T-helper 22 cell (primary cell): ENCODE results near the gene POLD1.
"Not testable (repeated sequence)": the region's sequence is repeated elsewhere in the genome, so short reads cannot be mapped to it uniquely, and the experiment has no call there.

Source experiments
- DNase-seq: peaks from one replicate; pipeline ENCODE4 v3.0.0-alpha.2; 2020; ENCODE audit warnings: low read depth

The POLD1 gene

DNA sequence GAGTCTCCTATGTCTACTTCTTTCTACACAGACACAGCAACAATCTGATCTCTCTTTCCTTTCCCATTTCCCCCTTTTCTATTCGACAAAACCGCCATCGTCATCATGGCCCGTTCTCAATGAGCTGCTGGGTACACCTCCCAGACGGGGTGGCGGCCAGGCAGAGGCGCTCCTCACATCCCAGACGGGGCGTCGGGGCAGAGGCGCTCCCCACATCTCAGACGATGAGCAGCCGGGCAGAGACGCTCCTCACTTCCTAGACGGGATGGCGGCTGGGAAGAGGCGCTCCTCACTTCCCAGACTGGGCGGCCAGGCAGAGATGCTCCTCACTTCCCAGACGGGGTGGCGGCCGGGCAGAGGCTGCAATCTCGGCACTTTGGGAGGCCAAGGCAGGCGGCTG, 6.8 kb downstream of the POLD1 start:
- not testable (repeated sequence) for DNase-seq

DNA sequence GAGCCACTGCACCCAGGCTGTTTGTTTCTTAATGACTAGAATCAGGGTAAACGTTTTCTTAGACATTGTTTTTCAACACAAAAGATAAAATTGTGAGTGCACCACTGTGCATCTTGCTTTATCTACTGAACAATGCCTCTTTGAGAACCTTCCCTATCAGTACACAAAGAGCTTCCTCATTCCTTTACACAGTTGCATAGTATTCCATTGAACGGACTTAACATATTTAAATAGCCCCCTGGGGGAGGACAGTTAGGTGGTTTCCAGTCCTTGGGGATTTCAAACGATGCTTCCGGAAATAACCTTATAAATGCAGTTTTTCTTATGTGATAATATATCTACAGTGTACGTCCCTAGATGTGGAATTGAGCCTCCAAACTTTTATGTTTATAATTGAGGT, 8.6 kb downstream of the POLD1 start:
- DNase-seq, result no peak

DNA sequence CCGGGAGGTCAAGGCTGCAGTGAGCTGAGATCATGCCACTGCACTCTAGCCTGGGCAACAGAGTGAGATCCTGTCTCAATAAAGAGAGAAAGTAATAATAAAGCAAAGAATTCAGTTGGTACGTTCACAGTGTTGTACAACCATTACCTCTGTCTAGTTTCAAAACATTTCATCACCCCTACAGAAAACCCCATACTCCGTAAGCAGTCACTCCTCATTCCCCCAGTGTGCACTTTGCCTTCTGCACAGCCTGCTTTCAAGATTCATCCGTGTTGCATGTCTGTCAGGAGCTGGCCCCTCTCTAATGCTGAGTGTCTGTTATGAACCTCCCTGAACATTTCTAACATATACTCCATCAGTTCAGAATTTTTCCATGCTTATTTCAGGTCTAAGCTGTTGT, 9.4 kb downstream of the POLD1 start:
- DNase-seq, result no peak

DNA sequence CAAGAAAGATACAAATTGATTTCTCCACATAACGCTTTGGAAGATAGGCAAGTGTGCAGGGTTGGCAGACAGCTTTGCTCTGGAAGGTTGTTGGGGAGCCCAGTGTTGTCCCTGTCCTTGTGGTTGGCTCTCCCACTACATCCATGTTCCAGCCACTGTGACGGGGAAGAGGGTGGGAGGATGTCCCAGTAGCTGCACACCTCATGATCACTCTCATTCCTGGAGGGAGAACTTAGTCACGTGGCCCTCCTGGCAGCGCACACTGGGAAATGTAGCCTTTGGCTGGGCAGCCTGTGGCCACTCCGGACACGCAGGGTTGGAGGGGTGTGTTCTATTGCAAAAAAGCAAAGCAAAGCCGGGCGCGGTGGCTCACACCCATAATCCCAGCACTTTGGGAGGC, 9.9 kb downstream of the POLD1 start:
- no peak for DNase-seq

DNA sequence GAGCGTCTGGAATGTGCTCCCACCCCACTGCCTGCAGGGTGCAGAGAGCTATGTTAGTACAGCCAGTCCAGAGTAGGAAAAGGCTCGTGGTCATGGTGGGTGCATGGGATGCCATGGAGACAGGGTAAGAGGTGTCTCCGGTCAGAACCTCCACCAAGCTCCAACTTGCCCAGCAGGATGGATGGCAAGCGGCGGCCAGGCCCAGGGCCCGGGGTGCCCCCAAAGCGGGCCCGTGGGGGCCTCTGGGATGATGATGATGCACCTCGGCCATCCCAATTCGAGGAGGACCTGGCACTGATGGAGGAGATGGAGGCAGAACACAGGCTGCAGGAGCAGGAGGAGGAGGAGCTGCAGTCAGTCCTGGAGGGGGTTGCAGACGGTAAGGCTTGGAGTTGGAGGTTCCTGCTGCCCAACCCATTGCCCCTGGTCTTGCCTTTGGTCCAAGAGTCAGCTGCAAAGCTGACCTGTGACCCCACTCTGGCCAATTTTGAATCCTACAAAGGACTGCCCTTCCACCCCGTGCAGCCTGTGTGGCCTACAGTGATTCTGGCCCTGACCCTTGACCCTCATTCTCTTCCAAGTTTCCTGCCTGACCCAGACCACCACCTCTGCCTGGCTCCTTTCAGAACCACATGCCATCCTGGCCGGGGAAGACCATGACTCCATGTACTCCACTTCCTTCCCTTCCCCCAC, 14.7 kb downstream of the POLD1 start:
- DNase-seq, result no peak

DNA sequence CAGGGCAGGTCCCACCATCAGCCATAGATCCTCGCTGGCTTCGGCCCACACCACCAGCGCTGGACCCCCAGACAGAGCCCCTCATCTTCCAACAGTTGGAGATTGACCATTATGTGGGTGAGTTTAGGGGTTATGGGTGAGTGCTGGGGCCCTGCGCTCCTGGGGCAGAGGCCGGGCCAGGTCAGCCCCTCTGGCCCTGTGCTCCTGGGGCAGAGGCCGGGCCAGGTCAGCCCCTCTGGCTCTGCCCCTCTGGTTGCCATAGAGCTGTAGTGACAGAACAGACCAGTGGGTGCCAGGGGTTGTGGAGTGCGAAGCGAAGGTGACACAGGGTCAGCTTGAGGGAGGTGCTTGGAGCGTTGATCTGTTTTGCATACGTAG, 15.2 kb downstream of the POLD1 start:
- DNase-seq, result no peak

DNA sequence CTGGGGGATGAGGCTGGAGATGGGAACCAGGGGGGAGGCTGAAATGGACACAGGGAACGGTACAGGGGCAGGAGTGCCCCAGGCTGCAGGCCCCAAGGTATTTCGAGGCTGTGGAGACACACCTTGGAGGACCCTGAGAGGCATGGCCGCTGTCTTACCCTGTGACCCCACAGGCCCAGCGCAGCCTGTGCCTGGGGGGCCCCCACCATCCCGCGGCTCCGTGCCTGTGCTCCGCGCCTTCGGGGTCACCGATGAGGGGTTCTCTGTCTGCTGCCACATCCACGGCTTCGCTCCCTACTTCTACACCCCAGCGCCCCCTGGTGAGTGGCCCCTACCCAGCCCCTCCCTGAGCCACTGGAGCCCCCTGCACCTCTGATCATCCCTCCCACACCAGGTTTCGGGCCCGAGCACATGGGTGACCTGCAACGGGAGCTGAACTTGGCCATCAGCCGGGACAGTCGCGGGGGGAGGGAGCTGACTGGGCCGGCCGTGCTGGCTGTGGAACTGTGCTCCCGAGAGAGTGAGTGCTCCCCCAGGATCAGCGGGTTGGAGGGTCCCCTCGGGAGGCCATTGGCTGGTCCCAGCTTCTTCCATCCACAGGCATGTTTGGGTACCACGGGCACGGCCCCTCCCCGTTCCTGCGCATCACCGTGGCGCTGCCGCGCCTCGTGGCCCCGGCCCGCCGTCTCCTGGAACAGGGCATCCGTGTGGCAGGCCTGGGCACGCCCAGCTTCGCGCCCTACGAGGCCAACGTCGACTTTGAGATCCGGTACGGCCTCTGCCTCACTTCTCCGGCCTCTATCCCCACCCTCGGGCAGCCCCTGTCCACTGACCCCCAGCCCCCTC, 17.7 kb downstream of the POLD1 start:
- no peak for DNase-seq

DNA sequence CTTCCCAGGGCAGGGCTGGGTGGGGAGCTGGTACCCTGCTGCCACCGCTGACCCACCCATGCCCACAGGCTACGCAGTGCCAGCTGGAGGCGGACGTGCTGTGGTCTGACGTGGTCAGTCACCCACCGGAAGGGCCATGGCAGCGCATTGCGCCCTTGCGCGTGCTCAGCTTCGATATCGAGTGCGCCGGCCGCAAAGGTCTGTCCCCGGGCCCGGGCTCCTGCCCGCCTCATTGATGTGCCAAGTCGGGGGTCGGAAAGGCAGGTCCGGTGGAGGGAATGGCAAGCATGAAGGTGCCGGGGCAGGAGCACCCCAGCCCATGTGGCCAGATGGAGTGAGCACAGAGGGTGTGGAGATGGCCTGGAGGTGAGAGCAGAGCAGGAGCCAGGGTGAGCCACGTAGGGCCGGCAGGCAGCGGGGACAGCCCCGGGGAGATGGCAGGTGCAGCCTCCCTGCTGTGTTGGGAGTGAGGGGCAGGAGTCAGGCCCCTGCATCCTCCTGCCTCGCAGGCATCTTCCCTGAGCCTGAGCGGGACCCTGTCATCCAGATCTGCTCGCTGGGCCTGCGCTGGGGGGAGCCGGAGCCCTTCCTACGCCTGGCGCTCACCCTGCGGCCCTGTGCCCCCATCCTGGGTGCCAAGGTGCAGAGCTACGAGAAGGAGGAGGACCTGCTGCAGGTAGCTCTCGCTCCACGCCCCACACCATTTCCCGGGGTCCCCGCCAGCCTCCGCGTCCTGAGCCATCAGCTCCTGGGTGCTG, 18.6 kb downstream of the POLD1 start:
- DNase-seq, result no peak

DNA sequence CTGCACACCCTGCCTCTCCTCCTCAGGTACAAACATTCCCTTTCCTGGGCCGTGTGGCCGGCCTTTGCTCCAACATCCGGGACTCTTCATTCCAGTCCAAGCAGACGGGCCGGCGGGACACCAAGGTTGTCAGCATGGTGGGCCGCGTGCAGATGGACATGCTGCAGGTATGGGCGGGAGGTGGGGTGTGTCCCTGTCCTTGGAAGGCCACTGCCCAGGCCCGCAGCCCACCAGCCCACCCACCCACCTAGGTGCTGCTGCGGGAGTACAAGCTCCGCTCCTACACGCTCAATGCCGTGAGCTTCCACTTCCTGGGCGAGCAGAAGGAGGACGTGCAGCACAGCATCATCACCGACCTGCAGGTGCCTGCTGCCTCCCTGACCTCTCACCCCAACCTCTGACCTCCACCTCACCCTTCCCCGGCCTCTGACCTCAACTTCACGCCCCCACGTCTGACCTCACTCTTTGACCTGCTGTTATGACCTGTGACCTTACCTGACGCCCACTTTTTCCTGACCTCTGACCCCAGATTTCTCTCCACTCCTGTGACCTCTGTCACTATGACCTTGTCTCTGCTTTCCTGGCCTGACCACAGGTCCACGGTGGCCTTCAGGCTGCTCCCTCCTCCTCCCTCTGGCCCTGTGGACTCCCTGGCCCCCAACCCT, 22.1 kb downstream of the POLD1 start:
- DNase-seq, result no peak

DNA sequence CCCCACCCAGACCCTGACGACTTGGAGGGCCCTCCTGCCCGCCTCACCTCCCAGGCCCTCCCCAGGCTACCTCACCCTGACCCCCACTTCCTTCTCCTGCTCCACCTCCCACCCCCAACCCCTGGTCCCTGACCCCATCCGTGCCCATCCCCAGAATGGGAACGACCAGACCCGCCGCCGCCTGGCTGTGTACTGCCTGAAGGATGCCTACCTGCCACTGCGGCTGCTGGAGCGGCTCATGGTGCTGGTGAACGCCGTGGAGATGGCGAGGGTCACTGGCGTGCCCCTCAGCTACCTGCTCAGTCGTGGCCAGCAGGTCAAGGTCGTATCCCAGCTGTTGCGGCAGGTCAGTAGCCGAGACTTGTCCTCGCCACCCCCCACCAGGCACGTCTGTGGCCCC, 22.7 kb downstream of the POLD1 start:
- no peak for DNase-seq

DNA sequence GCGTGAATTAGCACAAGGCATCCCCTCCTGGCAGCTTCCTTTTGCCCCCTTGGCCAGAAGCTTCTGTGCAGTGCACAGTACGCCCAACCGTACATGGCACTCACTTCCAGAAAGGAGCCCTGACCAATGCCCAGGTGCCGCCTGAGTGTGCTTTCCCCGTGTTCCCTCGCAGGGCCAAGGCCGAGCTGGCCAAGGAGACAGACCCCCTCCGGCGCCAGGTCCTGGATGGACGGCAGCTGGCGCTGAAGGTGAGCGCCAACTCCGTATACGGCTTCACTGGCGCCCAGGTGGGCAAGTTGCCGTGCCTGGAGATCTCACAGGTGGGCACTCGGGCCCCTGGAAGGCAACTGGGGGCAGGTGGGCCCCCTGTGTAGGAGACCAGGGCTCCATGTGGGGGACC, 25.2 kb downstream of the POLD1 start:
- DNase-seq, result no peak

DNA sequence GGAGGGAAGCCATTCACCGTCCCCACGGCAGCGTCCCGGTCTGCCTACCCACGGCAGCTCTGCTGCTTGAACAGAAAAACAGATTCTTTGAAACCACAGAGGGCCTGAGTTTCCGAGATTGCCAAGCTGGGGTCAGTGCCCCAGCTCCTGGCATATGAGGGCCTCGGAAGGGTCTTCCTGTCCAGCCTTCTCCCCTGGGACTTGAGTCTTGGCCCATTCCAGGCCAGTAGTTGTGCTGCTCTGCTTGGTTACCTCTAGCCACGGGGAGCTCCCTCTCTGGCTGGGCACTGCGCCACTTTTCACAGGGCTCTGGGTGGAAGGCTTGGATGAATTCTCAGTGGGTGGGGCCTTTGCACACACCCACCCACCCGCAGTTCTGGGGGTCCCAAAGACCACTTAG, 26.0 kb downstream of the POLD1 start:
- DNase-seq, result no peak

DNA sequence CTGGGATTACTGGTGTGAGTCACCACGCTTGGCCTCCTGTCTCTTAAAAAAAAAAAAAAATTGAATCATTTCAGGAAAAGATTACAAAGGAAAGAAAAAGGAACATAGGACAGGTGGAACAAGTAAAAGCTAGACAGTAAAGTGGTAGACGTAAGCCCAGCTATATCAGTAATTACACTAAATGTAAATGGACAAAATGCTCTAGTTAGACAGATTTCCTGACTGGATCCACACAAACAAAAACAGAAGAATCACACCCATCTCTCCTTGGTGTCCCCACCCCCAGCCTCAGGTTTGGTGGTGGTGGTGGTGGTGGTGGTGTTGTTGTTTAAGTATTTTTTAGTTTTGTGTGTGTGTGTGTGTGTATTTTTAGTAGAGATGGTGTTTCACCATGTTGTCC, 28.3 kb downstream of the POLD1 start:
- no peak for DNase-seq

DNA sequence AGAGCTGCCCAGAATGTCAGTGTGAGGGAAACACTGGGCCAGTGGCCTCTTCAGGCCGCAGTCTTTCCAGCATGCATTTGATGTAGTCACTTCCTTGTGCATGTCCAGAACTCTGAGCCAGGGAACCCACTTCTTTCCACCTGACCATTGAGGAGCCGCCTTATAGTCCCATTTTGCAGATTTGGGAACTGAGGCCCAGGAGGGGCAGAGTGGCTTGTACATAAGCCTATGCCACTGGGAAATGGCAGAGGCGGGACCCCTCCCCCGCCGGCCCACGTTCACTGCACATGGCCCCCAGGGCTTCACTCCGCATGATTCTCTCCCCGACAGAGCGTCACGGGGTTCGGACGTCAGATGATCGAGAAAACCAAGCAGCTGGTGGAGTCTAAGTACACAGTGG, 28.9 kb downstream of the POLD1 start:
- DNase-seq, result no peak

DNA sequence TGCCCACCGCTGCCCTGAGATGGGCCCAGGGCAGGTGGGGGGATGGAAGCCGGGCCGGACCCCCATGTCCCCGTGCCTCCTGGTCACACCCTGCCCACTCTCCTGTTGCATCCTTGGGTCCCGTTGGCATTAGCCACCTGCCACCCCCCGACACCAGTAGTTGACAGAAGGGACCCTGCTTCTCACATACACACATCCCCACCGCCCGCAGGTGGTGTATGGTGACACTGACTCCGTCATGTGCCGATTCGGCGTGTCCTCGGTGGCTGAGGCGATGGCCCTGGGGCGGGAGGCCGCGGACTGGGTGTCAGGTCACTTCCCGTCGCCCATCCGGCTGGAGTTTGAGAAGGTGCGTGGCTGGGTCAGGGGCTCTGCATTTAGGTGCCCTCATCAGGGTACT, 29.4 kb downstream of the POLD1 start:
- DNase-seq, result no peak

DNA sequence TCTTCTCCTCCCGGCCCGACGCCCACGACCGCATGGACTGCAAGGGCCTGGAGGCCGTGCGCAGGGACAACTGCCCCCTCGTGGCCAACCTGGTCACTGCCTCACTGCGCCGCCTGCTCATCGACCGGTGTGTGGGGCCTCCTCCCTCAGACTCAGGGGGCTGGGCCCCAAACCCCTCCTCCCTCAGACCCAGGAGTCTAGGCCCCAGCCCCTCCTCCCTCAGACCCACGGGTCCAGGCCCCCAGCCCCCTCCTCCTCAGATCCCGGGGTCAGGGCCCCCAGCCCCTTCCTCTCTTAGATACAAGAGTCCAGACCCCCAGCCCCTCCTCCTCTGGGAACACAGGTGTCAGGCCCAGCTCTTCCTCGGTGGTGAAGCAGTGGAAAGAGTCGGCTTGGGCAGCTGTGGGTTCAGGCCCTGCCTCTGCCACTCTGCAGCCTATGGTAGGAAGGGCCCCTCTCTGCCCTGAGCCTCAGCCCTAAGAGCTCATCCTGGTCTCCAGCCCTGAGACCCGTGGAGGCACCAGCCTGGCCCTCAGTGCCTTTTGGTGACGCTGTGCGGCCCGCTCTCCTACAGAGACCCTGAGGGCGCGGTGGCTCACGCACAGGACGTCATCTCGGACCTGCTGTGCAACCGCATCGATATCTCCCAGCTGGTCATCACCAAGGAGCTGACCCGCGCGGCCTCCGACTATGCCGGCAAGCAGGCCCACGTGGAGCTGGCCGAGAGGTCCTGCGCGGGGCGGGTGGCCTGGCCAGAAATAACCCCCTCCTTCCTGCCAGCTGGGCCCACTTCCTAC, 30.9 kb downstream of the POLD1 start:
- peak; percentile 25 for DNase-seq

DNA sequence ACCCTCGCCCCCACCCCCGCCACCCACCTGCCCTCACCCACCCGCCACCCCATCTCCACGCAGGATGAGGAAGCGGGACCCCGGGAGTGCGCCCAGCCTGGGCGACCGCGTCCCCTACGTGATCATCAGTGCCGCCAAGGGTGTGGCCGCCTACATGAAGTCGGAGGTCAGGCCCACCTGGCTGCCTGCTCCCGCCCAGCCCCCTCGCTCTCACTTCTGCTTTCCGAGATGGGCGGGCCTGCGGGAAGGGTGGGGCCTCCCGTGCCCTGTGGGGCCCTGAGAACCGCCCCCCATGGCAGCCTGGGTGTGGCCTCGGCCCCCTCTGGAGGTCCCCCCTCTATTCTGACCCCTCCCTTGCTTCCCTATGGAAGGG, 31.5 kb downstream of the POLD1 start:
- DNase-seq, result no peak

DNA sequence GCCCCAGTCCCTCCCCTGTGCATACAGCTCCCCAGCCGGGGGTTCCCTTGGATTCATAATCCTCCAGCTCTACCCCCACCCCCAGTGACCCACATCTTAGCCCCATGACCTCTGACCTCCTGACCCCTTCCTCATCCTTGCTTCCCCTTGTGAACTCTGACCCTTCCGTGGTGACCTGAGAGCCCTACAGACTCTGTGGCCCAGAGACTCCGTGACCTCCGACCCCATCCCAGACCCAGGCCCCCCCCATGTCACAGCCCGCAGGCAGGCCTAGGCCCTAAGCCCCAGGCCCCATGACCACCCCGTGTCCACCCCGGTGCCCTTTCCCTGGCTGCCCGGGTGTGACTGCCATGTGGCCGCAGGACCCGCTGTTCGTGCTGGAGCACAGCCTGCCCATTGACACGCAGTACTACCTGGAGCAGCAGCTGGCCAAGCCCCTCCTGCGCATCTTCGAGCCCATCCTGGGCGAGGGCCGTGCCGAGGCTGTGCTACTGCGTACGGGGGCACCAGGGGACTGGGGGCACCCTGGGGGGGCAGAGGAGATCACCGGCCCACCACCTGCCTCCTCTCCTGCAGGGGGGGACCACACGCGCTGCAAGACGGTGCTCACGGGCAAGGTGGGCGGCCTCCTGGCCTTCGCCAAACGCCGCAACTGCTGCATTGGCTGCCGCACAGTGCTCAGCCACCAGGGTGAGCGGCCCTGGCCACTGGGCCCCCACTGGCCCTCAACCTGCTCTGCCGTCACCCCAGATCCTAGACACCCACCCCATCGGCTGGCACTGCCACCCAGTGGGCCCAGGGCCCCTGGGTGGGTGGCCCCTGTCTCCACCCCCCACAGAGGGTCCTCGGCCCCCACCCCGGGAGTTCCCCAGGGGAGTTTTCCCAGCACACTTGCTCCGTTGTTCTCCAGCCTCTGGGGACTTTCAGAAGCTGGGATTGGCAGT, 32.2 kb downstream of the POLD1 start:
- DNase-seq, result no peak

DNA sequence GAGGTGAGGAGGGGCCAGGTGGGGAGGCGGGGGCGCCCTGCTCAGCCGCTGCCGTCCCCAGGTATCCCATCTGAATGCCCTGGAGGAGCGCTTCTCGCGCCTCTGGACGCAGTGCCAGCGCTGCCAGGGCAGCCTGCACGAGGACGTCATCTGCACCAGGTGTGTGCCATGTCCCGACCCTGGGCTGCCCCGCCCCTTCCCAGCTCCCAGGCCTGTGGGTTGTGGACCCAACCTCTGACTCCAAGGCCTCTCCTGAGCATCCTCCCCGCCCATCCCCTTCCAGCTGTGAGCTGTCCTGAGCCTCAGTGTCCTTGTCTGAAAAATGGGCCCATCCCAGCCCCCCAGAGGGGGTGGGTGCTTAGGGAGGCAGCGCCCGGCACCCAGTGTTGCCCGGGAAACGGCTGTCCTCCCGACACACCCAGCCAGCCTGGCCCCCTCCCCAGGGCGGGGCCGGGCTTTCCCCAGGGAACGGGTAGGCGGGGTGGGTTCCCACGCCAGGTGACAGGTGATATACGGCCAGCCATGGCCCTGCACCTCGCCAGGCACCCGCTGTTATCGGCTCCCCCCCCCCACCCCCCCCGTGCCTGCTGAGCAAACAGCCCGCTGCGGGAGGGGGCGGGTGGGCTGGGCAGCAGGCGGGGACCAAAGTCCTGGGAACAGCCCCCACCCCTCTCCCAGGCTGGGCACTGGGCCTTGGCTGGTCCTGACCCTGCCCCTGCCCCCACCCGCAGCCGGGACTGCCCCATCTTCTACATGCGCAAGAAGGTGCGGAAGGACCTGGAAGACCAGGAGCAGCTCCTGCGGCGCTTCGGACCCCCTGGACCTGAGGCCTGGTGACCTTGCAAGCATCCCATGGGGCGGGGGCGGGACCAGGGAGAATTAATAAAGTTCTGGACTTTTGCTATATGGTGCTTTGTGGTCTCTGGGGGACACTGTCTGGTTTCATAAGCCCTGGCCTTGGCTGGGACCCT, 33.2 kb downstream of the POLD1 start:
- no peak for DNase-seq
